HT1080 (cell line): ENCODE results near the gene PARK7. TPM values are rescaled to one million over a fixed set of nuclear protein-coding genes. Genes with fewer than 3 reads are reported as not detected.
A peak's percentile ranks its signal among the peaks of the same experiment; 100 is the strongest.
"Not testable (repeated sequence)": the region's sequence is repeated elsewhere in the genome, so short reads cannot be mapped to it uniquely, and the experiment has no call there.

ENCODE experiments used
- DNase-seq: peaks from one replicate; pipeline ENCODE4 v3.0.0-alpha.2; 2015; ENCODE audit warnings: low read depth
- polyA plus RNA-seq, 2 experiments: library from polyadenylated mRNA; depleted of rRNA; stranded (reverse); fragments of >200 nt; gene quantifications; 2 replicates each; pipeline ENCODE4 v1.2.3, GENCODE V29; 2015
- total RNA-seq: library from RNA; depleted of rRNA; stranded (reverse); fragments of >200 nt; shearing (Covaris generic); gene quantifications from 2 replicates; pipeline ENCODE4 v1.2.3, GENCODE V29; 2014; rRNA removed

Gene PARK7
- total RNA-seq = 274 and 280 TPM in 2 replicates
- polyA plus RNA-seq (2015; cell fraction: cytosol; rRNA removed) = 334 and 398 TPM in 2 replicates
- 130 and 150 TPM in 2 replicates for polyA plus RNA-seq (2015; cell fraction: nucleus; rRNA removed)

GRCh38 chr1:7961216-7962013 is at the start of gene PARK7:
Gene PARK7, plus strand, starts transcription at chr1:7961711. Its CDS starts 1,075 bp downstream, at chr1:7962786.
- DNase-seq = peak; percentile 99

- no peak for DNase-seq
Measured at GRCh38 chr1:7912145-7912544, 49.4 kb upstream of the PARK7 start.

GRCh38 chr1:7912743-7913557 is 48.6 kb upstream of the PARK7 start:
- no peak for DNase-seq

- DNase-seq = no peak
Measured at GRCh38 chr1:7915826-7916500, 45.5 kb upstream of the PARK7 start.

- DNase-seq = no peak
Measured at GRCh38 chr1:7916501-7916830, 45.0 kb upstream of the PARK7 start.

GRCh38 chr1:7917971-7918370 is 43.5 kb upstream of the PARK7 start:
- DNase-seq = not testable (repeated sequence)

- no peak for DNase-seq
Measured at GRCh38 chr1:7919880-7920279, 41.6 kb upstream of the PARK7 start.

- no peak for DNase-seq
Measured at GRCh38 chr1:7921796-7922195, 39.7 kb upstream of the PARK7 start.

GRCh38 chr1:7922301-7922700 is 39.2 kb upstream of the PARK7 start:
- peak; percentile 59 for DNase-seq

- not testable (repeated sequence) for DNase-seq
Measured at GRCh38 chr1:7927061-7927460, 34.5 kb upstream of the PARK7 start.

- DNase-seq = no peak
Measured at GRCh38 chr1:7928247-7928646, 33.3 kb upstream of the PARK7 start.

- DNase-seq = no peak
Measured at GRCh38 chr1:7929637-7930036, 31.9 kb upstream of the PARK7 start.

- no peak for DNase-seq
Measured at GRCh38 chr1:7930645-7931445, 30.7 kb upstream of the PARK7 start.

- DNase-seq = no peak
Measured at GRCh38 chr1:7931446-7931812, 30.1 kb upstream of the PARK7 start.

- no peak for DNase-seq
Measured at GRCh38 chr1:7932524-7933138, 28.9 kb upstream of the PARK7 start.

GRCh38 chr1:7938070-7938469 is 23.4 kb upstream of the PARK7 start:
- no peak for DNase-seq

GRCh38 chr1:7940034-7940433 is 21.5 kb upstream of the PARK7 start:
- DNase-seq = no peak

GRCh38 chr1:7940745-7941436 is 20.6 kb upstream of the PARK7 start, which contains the start of gene TNFRSF9:
Gene TNFRSF9, minus strand, starts transcription at chr1:7940839. Its CDS starts 845 bp downstream, at chr1:7939994.
- DNase-seq = peak; percentile 73

GRCh38 chr1:7941437-7941793 is 20.1 kb upstream of the PARK7 start:
- peak; percentile 65 for DNase-seq
